NCI-H748 treated with DMSO at 0.1 percent for 48 hours (cell line): ENCODE data around the gene RHOT2.

Source experiments
- DNase-seq: peaks from one replicate; lab custom pipeline; 2025; lab: John Stamatoyannopoulos, UW

RHOT2 gene

DNA sequence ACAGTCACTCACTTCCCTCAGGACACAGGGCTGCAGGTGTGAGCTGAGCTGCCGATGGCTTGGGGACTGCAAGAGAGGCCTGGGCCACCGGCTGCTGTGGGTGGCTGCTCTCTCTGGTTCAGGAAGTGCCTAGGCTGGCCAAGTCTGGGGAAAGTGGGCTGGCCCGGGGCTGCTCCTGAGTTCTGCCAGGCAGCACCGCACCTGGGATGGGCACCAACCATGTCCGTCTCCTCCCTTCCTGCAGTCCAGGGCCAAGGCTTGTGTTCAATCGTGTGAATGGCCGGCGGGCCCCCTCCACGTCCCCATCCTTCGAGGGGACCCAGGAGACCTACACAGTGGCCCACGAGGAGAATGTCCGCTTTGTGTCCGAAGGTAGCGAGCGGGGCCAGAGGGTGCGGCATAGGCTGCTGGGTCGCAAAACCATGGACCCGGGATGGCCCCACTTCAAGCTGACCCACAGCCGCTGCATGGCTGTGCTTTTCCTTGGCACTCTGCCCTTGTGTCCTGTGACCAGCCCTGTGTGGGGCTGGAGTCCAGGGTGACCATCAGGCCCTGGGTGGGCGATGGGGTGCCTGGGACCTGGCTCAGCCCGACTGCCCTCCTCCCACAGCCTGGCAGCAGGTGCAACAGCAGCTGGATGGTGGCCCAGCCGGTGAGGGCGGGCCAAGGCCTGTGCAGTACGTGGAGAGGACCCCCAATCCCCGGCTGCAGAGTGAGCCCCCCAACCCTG, 20.6 kb upstream of the RHOT2 start:
- DNase-seq: no peak

DNA sequence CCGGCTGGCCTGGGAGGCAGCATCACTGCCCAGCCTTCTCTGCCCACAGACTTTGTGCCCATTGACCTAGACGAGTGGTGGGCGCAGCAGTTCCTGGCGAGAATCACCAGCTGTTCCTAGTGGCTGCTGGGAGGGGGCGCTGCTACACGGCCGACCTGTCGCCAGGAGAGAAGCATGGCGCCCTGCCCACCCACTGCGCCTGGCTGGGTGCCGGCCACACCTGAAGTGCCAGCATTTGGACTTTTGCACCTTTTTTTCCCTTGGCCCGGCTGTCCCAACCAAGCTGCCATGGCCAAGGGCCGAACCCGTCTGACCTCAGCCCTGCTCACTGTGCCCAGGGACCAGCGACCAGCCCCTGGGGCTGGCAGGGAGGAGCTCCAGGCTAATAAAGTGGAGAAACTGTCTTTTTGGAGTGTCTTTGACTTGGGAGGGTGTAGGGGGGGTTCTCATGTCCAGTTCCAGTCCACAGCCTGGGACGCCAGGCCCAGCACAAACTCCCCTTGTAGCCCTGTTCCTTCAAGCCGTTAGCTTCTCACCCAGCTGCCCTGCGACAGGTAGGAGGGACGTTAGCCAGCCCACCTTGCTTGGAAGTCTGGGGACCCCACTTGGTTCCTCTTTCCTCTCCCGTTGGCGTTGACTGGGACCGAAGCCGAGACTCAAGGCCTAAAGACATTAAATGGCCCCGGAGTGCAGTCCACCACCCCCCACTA, 19.7 kb upstream of the RHOT2 start:
- DNase-seq: no peak

DNA sequence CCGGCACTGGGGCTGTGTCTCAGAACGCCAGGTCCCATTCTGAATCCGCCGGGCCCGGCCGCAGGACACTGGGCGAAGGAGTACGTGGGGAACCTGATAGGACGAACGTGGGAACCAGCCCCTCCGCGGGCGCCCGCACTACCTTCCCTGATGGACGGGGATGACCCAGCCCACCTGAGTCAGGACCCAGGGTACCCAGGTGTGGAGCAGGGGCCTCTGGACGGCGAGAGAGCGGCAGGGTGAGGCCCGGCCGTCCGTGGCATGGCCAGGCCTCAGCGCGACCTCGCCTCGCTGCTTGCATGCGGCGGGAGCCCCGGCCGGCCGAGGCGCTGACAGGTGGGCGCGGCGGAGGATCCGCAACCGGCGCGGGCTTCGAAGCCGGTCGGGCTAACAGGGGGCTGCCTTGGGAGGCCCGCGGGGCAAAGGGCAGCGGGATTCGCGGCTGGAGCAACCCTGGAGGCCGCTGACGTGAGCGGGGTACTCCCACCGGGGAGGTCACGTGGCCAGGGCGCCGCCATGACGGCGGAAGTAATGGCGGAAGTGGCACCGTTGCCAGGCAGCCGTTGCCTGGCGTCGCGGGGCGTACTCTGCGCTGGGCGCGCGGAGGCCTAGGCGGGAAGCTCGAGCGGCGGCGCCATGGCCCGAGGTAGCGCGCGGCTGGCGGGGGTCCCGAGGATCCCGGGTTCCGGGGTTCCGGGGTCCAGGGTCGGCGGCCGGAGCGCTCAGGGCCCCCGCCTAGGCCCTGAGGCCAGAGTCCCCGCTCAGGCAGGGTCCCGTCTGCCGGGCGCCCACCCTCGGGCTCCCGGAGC, 18.9 kb upstream of the RHOT2 start, which contains the start of gene WDR90:
Gene WDR90, plus strand, starts transcription at position 585 of the 809 bp plus-strand sequence. Its CDS starts 52 bp downstream, at position 637.
- peak; percentile 39 for DNase-seq

DNA sequence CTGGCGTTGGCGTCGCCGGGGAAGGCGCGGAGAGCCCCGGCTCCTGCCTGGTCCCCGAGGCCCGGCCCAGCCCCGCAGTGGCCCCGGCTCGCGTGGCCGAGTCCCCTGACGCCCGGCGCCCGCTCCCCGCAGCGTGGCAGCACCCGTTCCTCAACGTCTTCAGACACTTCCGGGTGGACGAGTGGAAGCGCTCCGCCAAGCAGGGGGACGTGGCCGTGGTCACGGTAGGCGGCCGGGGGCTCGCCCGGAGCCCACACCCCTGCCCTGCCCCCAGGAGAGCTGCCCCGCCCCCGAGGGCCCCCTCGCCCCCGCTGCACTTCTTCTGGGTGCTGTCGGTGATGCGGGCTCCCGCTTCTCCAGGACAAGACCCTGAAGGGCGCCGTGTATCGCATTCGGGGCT, 18.3 kb upstream of the RHOT2 start:
- no peak for DNase-seq

DNA sequence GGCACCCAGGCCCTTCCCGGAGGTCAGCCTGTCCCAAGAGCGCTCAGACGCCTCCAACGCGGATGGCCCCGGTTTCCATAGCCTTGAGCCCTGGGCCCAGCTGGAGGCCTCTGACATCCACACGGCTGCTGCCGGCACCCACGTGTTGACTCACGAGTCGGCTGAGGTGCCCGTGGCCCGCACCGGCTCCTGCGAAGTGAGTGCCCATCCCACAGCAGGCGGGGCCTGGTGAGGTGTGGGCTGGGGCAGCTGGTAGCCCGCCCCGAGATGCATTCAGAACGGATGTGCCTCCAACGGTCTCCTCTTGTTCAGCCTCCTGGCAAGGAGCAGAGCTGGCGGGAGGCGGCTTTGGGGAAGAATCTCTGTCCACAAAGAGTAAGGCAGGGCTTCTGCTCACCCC, 16.1 kb upstream of the RHOT2 start:
- DNase-seq: no peak

DNA sequence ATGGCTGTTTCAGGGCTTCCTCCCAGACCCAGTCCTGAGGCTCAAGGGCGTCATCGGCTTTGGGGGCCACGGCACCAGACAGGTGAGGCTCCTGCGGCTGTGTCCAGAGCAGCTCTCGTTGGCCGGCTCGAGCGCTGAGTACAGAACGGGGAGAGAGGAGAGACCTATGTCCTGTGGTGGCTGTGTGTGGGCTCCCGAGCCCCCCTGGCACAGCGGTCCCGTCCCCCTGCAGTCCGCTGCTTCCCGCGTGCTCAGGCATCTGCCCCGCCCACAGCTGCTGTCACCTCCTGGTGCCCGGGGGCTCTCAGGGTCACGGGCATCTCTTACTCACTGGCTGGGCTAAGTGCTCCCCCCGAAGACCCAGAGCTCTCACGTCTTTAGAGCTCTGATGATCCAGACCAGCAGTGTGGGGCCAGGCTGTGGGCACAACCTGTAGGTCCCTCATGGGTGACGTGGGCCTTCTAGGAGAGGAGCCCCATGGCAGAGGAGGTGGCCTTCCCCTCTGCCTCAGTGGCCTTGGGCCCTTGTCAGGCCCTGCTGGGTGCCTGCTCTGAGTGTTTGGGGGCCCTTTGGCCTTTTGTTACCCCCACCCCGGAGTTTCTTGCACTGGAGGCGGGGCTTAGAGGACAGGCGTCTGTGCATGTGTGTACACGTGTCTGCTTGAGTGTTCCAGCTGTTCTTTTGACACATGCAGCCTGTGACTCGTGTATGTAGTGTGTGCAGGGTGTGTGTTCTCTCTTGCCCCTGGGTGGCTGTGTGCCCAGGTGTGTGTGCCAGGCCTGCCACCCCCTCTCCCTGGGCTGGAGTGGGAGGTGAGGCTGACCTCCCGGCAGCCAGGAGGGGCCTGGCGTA, 15.3 kb upstream of the RHOT2 start:
- no peak for DNase-seq

DNA sequence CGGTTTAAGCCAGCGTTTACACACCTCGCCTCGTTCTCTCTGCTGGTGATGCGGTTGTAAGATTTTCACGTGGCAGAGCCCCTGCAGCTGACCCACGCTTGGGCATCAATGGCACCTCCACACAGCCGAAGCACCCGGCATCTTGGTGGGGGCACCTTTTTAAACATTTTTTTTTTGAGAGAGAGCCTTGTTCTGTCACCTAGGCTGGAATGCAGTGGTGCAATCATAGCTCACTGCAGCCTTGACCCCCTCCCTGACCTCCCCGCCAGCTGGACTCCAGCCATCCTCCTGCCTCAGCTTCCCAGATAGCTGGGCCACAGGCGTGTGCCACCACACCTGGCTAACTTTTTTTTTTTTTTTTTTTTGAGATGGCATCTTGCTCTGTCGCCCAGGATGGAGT, 13.9 kb upstream of the RHOT2 start:
- DNase-seq: no peak

DNA sequence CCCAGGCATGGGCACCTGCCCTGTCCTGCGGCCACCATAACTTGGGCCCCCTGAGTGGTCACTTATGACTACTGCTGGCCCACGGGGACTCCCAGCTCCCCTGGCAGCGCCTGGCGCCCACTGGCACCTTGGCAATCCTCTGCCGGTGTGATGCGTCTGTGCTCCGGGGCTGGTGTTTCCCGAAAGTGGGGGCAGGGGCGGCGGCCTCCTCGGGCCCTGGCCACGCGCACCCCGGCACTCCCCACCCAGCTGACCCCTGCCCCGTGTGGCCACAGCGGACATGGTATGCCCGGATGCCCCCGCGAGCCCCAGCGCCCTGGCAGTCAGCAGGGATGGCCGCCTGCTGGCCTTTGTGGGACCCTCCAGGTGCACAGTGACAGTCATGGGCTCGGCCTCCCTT, 10.4 kb upstream of the RHOT2 start:
- DNase-seq: no peak

DNA sequence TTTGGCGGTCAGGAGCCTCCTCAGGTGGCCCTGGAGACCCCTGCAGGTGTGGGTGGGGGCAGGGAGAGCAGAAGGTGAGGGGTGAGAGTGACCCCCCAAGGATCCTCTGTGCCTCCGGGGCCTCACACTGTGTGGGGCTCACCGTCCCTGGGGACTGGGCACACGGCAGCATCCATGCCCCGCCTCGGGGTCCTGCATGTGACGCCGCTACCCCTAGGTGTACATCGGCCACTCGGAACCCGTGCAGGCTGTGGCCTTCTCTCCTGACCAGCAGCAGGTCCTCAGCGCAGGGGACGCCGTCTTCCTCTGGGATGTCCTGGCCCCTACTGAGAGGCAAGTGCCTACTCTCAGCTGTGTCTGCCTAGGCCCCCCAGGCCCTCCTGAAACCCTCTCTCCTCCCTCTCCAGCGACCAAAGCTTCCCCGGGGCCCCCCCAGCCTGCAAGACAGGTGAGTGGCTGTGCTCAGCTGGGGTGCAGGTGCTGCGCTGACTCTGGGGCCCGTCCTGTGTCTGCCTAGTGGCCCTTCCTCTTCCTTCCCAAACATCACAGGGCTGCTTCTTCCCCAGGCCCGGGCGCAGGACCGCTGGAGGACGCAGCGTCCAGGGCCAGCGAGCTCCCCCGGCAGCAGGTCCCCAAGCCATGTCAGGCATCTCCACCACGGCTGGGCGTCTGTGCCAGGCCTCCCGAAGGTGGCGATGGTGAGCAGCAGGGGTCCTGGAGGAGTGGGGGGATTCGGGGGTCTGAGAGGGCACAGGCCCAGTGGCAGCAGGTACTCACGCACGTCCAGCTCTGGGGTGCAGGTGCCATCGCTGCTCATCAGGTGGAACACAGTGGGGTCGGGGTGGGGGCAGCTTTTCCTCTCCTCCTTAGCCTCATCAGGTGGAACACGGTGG, 9.0 kb upstream of the RHOT2 start:
- no peak for DNase-seq

DNA sequence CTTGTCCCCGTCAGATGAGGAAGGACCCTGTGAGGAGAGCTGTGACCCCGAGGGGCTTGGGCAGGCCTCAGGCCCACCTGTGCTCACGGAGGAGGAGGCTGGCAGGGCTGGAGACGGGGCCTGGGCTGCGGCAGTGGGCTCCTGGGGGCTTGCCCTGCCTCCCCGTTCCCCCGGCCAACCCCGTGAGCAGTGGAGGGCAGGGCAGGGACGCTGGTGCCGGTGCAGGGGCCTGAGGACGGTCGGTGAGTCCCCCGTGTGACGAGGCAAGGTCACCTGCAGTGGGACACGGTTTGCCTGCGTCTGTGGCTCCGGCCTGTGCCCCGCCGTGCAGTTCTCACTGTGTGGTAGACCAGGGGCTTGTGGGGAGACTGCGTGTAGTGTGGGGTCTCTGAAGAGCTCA, 8.3 kb upstream of the RHOT2 start:
- no peak for DNase-seq

DNA sequence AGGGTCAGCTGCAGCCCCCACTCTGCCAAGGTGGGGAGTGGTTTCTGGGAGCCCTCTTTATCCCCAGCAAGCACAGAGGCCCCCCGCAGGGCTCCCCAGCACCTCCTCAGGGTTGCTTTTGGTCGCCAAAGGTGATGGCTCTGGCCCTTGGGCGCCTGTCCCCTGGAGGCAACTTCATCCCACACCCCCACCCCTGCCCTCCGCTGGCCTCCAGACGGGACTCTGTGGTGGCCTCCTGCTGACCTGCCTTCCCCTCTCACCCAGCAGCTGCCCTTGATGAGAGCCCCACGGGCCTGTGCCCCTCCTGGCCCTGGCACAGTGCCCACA, 7.8 kb upstream of the RHOT2 start:
- no peak for DNase-seq

DNA sequence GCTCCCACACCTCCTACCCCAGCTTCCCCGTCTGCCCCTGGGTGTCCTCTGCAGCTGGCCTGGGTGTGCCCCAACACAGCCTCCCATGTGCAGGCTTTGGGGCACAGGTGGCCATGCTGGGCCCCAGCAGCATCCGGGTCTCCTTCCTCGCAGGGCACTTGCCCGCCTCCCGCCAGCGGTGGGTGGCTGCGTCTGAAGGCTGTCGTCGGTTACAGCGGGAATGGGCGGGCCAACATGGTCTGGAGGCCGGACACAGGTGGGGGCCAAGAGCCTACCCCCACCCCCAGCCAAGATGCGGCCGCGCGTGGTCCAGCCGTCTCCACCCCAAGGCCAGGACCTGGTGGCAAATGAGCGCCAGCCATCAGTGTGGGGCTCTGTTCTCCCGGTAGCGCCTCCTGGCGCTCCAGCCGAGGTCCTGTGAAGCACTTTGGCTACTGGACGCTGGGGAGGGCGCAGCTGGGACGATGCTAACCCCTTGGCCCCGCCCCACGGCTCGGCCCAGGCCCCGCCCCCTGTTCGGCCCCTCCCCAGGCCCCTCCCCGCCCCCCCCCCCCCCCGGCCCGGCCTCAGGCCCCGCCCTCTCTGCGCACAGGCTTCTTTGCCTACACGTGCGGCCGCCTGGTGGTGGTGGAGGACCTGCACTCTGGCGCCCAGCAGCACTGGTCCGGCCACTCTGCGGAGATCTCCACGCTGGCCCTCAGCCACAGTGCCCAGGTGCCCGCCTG, 7.3 kb upstream of the RHOT2 start:
- no peak for DNase-seq

DNA sequence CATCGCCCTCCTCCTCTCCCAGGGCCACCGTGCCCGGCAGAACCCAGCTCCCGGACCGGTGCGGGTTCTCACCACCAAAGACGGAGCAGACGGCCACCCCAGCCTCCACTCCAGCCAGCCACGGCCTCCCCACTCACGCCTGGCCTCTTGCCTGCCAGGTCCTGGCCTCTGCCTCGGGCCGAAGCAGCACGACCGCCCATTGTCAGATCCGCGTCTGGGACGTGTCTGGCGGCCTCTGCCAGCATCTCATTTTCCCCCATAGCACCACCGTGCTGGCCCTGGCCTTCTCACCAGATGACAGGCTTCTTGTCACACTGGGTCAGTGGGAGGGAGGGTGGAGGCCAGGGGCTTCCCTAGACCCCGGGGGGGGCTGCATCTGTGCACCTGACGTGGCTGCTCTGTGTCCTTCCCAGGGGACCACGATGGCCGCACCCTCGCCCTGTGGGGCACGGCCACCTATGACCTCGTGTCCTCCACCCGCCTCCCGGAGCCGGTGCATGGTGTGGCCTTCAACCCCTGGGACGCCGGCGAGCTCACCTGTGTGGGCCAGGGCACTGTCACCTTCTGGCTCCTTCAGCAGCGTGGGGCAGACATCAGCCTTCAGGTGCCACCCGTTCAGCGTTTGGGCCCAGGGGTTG, 6.6 kb upstream of the RHOT2 start:
- DNase-seq: no peak

DNA sequence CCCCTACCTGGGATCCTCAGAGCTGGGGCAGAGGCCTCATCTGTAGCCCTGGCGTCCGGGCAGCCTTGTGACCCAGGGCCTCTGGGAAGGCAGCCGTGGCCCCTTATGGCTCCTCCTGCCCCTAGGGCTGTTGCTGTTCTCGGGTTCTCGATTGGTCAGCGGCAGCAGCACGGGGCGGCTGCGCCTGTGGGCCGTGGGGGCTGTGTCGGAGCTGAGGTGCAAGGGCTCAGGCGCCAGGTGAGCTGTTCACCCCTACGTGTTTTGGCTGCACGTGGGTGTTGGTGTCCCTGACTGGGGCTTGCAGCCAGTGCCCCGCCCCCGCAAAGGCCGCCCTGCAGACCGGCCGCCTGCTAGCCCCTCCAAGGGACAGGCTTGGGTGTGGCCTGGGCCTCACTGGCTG, 5.8 kb upstream of the RHOT2 start:
- no peak for DNase-seq

DNA sequence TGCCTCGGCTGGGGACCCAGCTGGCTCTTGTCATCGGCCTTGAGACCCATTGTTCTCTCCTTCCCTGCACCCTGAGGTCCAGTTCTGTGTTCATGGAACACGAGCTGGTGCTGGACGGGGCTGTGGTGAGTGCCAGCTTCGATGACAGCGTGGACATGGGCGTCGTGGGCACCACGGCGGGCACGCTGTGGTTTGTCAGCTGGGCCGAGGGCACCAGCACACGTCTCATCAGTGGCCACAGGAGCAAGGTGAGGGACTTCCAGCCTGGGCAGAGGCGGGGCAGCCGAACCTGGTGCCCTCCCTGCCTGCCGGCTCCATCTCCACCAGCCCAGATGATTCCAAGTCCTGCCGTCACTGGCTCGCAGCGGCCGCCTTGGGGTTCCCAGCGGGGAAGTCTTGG, 5.3 kb upstream of the RHOT2 start:
- no peak for DNase-seq

DNA sequence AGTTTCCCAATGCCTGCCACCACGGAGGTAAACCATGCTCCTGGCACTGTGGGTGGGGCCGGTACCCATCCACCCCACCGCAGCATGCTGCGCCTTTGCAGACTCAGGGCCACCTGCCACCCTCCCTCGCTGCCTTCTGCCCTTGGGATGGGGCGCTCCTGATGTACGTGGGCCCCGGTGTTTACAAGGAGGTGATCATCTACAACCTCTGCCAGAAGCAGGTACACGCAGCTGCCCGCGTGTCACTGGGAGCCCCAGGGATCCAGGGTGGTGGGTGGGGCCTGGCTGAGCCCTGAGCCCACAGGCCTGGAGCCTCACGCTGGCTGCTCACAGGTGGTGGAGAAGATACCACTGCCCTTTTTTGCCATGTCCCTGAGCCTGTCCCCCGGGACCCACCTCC, 1.4 kb upstream of the RHOT2 start:
- DNase-seq: no peak

DNA sequence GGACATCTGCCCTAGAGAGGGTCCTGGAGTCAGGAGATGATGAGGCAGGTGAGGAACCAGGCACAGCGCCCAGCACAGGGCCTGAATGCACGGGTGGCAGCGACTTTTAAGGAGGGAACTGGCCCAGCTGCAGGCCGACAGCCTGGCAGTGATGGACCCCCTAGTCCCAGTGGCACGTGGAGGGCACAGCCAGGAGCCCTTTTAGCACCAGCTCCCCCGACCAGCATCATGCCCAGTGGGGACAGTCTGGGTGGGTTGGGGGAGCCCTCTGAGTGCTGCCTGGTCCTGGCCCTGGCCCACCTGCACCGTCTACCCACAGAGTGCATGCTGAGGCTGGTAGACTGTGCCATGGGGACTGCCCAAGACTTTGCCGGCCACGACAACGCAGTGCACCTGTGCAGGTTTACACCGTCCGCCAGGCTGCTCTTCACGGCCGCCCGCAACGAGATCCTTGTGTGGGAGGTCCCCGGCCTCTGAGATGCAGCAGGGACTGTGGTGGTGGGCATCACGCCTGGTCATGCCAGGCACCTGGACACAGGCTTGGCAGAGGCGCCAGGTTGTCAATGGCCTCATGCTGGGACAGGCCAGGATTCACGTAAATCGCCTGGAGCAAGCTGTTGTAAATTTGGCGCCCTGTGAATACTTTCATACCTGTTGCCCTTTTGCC, 686 bp upstream of the RHOT2 start:
- no peak for DNase-seq

DNA sequence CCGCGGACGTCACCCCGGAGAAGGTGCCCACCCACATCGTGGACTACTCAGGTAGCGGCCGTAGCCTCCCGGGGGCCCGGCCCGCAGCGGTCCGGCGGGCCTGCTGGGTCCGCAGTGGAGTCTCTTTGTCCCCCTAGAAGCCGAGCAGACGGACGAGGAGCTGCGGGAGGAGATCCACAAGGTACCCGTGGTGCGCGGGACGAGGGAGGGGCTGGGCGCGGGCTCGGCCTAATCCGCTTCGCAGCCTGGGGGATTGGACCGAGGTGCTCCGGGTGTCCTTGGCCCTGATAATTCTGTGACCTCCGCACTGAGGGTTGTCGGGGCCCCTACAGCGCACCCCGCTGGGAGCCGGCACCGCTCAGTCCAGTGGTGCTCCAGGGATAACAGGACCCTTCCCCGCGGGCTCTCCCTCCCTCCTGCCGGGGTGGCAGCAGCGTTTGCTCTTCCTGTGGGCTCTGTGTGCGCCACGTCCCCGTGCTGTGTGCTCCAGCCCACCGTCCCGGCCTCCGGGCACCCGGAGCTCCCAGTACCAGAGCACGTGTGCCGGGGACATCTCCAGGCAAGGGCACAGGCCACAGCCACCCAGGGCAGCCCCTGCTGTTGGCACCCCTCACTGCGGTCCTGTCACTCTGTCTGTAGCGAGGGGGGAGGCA, 713 bp downstream of the RHOT2 start:
- no peak for DNase-seq

DNA sequence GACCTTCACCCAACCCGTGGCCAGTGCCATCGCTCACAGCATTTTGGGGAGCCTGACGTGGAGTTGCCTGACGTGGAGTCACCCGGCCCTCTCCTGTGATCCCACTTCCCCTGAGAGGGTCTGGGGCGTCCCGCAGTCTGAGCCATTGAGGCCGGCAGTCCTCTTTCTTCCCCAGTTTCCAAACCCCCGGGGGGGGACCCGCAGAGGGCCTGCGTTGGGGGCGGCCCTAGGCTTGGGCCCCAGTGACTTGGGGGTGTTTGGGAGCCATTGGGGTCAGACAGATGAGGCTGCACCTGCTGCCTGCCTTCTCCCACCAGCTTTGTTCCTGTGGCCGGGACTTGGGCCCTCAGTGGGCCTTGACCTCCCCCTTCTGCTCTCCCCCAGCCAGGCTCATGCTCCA, 1.7 kb downstream of the RHOT2 start:
- DNase-seq: no peak
